SU-DHL-6 (cell line): ENCODE data around the gene LYRM7.

Experiments used
- H2AFZ ChIP-seq: fragments of 200-600 bp; sonication (generic); 2 replicates; pipeline ENCODE4 v1.6.1; 2014; ENCODE audit warnings: low read depth, mild to moderate bottlenecking, moderate library complexity, mixed read lengths, antibody characterized with exemption, low read length; ENCODE audit not compliant: severe bottlenecking
- H3F3A ChIP-seq: fragments of 200-600 bp; shearing (Covaris generic); 2 replicates; pipeline ENCODE4 v1.6.0; 2016; ENCODE audit warnings: antibody characterized with exemption, mild to moderate bottlenecking; ENCODE audit not compliant: insufficient read depth
- H3K27ac ChIP-seq: fragments of 200-600 bp; sonication (generic); 2 replicates; pipeline ENCODE4 v1.5.1; 2016; ENCODE audit warnings: low read depth, mild to moderate bottlenecking, low read length, moderate library complexity, mixed read lengths
- H3K27me3 ChIP-seq: fragments of 200-600 bp; sonication (generic), shearing (Covaris generic); 2 replicates; pipeline ENCODE4 v1.6.0; 2014; ENCODE audit warnings: mild to moderate bottlenecking, low read length
- H3K36me3 ChIP-seq: fragments of 200-600 bp; sonication (generic); 2 replicates; pipeline ENCODE4 v1.6.1; 2014; ENCODE audit warnings: mild to moderate bottlenecking, low read length, mixed read lengths
- H3K4me2 ChIP-seq: fragments of 300-600, 200-600 bp; shearing (Covaris generic), sonication (generic); 2 replicates; pipeline ENCODE4 v1.6.0; 2014; ENCODE audit warnings: low read length, low read depth, mild to moderate bottlenecking; ENCODE audit not compliant: poor library complexity, severe bottlenecking
- H3K4me3 ChIP-seq: fragments of 200-600 bp; sonication (generic); 2 replicates; pipeline ENCODE4 v1.5.1; 2014; ENCODE audit warnings: antibody characterized with exemption, low read length, mild to moderate bottlenecking, mixed read lengths; ENCODE audit not compliant: insufficient read depth, poor library complexity, severe bottlenecking
- H3K79me2 ChIP-seq: fragments of 200-600 bp; sonication (generic); 2 replicates; pipeline ENCODE4 v1.6.1; 2014; ENCODE audit warnings: mild to moderate bottlenecking, low read length, moderate library complexity; ENCODE audit not compliant: insufficient read depth
- H3K9ac ChIP-seq: fragments of 200-600 bp; sonication (generic); 2 replicates; pipeline ENCODE4 v1.7.0; 2014; ENCODE audit warnings: mild to moderate bottlenecking, low read length
- H3K9me2 ChIP-seq: fragments of 200-600 bp; sonication (generic); replicated peaks from 2 replicates; pipeline ENCODE4 v1.6.1; 2014; ENCODE audit warnings: low read length; ENCODE audit not compliant: insufficient read depth
- H3K9me3 ChIP-seq: fragments of 200-600 bp; sonication (generic); 2 replicates; pipeline ENCODE4 v1.6.1; 2014; ENCODE audit warnings: low read length, mixed read lengths; ENCODE audit not compliant: insufficient read depth
- H4K20me1 ChIP-seq: fragments of 200-600 bp; sonication (generic); 2 replicates; pipeline ENCODE4 v1.6.1; 2014; ENCODE audit warnings: low read depth, mild to moderate bottlenecking, antibody characterized with exemption, low read length, moderate library complexity, mixed read lengths
- CTCF ChIP-seq: fragments of 200-600 bp; sonication (generic); IDR thresholded peaks from one replicate; pipeline ENCODE4 v1.5.1; 2017; ENCODE audit warnings: antibody characterized with exemption, mild to moderate bottlenecking, low read length, moderate library complexity; ENCODE audit not compliant: insufficient read depth, poor library complexity, severe bottlenecking
- EZH2phosphoT487 ChIP-seq: fragments of 200-600 bp; sonication (generic), shearing (Covaris generic); conservative IDR thresholded peaks from 2 replicates; pipeline ENCODE4 v1.6.1; 2018; ENCODE audit warnings: mild to moderate bottlenecking, antibody characterized with exemption, low read length, moderate library complexity, mixed read lengths

Gene LYRM7

GRCh38 chr5:131163276-131164119 lies 7.2 kb upstream of the LYRM7 start:
- H3K4me3 ChIP-seq, result peak overlapping the region; percentile 86
- peaks cover 53% of the 10 kb centered on the region for H3K79me2 ChIP-seq
- no peaks in the 10 kb centered on the region for H3K9me2 ChIP-seq
- no peaks in the 10 kb centered on the region for H3K9me3 ChIP-seq
- H3K27ac ChIP-seq, result peak overlapping the region; percentile 79
- H3K4me2 ChIP-seq, result peak overlapping the region; percentile 98
- H2AFZ ChIP-seq, result no peak overlapping the region
- H3K27me3 ChIP-seq, result no peaks in the 10 kb centered on the region
- TF ChIP-seq CTCF (no peak), EZH2phosphoT487 (no peak)
- H3K9ac ChIP-seq, result peak overlapping the region; percentile 98
- peaks cover 12% of the 10 kb centered on the region; the same call in 1 of the 2 replicates for H3F3A ChIP-seq
- peaks cover 12% of the 10 kb centered on the region; the same call in 1 of the 2 replicates for H4K20me1 ChIP-seq
- peaks cover 34% of the 10 kb centered on the region; the same call in 1 of the 2 replicates for H3K36me3 ChIP-seq

GRCh38 chr5:131164191-131165118 lies 6.3 kb upstream of the LYRM7 start:
- Histone ChIP-seq H3K9me3 (no peaks in the 10 kb centered on the region), H3K4me2 (peak overlapping the region; percentile 98), H3K4me3 (peak overlapping the region; percentile 86), H3K9ac (peak overlapping the region; percentile 98), H3K79me2 (peaks cover 53% of the 10 kb centered on the region), H3K36me3 (peaks cover 24% of the 10 kb centered on the region; the same call in 1 of the 2 replicates), H3K27ac (peak overlapping the region; percentile 79), H2AFZ (peak overlapping the region; percentile 88), H3F3A (peaks cover 13% of the 10 kb centered on the region), H3K9me2 (no peaks in the 10 kb centered on the region), H4K20me1 (peaks cover 12% of the 10 kb centered on the region; the same call in 1 of the 2 replicates), H3K27me3 (no peaks in the 10 kb centered on the region)
- TF ChIP-seq CTCF (peak; percentile 9), EZH2phosphoT487 (no peak)

DNA sequence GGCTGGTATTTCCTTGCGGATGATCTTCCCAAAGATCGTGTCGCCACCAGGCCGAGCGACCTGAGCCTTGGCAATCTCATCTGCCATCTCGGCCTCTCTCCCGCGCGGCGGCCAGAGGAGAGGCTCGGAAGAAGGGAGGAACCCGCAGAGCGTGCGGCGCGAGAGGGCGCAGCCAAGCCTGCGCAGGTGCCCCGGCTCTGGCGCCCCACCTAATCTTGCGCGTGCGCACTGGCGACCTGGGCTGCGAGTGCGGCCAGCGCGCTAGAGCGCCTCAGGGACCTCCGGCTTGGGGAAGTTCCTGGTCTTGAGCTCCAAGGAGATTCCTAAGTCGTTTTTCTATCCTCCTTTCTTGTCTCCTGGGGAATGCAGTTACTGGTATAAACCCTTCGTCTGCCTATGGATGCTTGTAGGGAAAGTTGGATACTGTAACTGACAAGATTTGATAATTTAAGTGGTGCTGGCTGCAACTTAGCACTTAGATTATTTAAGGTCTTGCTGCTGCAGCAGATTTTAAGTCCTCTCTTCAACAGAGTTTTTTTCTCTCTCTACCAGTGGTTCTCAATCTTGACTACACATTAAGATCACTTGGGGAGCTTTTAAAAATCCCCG lies 5.5 kb upstream of the LYRM7 start, which contains the start of gene HINT1:
TSS of gene HINT1 (minus strand) at position 138 of the 609 bp plus-strand sequence. CDS start at position 87, 51 bp downstream.
- H3K9ac ChIP-seq, result peak within 1 kb of the TSS; percentile 98
- peak within 1 kb of the TSS; percentile 88 for H2AFZ ChIP-seq
- peak within 1 kb of the TSS; percentile 79 for H3K27ac ChIP-seq
- H3F3A ChIP-seq, result peaks cover 14% of the 10 kb centered on the region
- no peak for TF ChIP-seq EZH2phosphoT487
- no peak for TF ChIP-seq CTCF
- peak within 1 kb of the TSS; percentile 98 for H3K4me2 ChIP-seq
- H3K79me2 ChIP-seq, result peaks cover 46% of the 10 kb centered on the region
- peak within 1 kb of the TSS; percentile 86 for H3K4me3 ChIP-seq
- H4K20me1 ChIP-seq, result peaks cover 12% of the 10 kb centered on the region; the same call in 1 of the 2 replicates
- no peaks in the 10 kb centered on the region for H3K9me2 ChIP-seq
- H3K36me3 ChIP-seq, result peaks cover 20% of the 10 kb centered on the region; the same call in 1 of the 2 replicates
- H3K27me3 ChIP-seq, result no peaks in the 10 kb centered on the region
- no peaks in the 10 kb centered on the region for H3K9me3 ChIP-seq
